Neural cell (in vitro differentiated cells): Measurements from ENCODE around the gene SCYL3. TPM values are rescaled to one million over a fixed set of nuclear protein-coding genes. Genes with fewer than 3 reads are reported as not detected.

Source experiments
- H2AFZ ChIP-seq: fragments of 200-600, 300-800 bp; sonication (generic), shearing (Covaris generic); 2 replicates; pipeline ENCODE4 v1.6.0; 2014; ENCODE audit warnings: low read depth, mild to moderate bottlenecking, antibody characterized with exemption, low read length, moderate library complexity
- H3F3A ChIP-seq: fragments of 200-600 bp; shearing (Covaris generic); 2 replicates; pipeline ENCODE4 v1.6.1; 2016; ENCODE audit warnings: mild to moderate bottlenecking, moderate library complexity, mixed read lengths, antibody characterized with exemption, low read length; ENCODE audit not compliant: insufficient read depth, poor library complexity, severe bottlenecking
- H3K27ac ChIP-seq: fragments of 200-600, 300-800 bp; sonication (generic), shearing (Covaris generic); 2 replicates; pipeline ENCODE4 v1.5.1; 2014; ENCODE audit warnings: mild to moderate bottlenecking, low read length, moderate library complexity
- H3K27me3 ChIP-seq: fragments of 300-800, 200-600 bp; sonication (generic), shearing (Covaris generic); 2 replicates; pipeline ENCODE4 v1.6.0; 2014; ENCODE audit warnings: mild to moderate bottlenecking, low read depth, low read length, moderate library complexity; ENCODE audit not compliant: insufficient read depth
- H3K36me3 ChIP-seq: fragments of 300-800, 200-600 bp; sonication (generic), shearing (Covaris generic); 2 replicates; pipeline ENCODE4 v1.5.1; 2014; ENCODE audit warnings: mild to moderate bottlenecking, antibody characterized with exemption, low read length, moderate library complexity; ENCODE audit not compliant: insufficient read depth
- H3K4me2 ChIP-seq: fragments of 300-800, 200-600 bp; sonication (generic), shearing (Covaris generic); 2 replicates; pipeline ENCODE4 v1.6.0; 2014; ENCODE audit warnings: mild to moderate bottlenecking, low read length
- H3K4me3 ChIP-seq: fragments of 300-800, 200-600 bp; sonication (generic), shearing (Covaris generic); 2 replicates; pipeline ENCODE4 v1.5.1; 2014; ENCODE audit warnings: mild to moderate bottlenecking, low read length, moderate library complexity
- H3K79me2 ChIP-seq: fragments of 200-600 bp; shearing (Covaris generic); replicated peaks from 2 replicates; pipeline ENCODE4 v1.6.0; 2014; ENCODE audit warnings: mild to moderate bottlenecking, low read length, moderate library complexity; ENCODE audit not compliant: insufficient read depth
- H3K9ac ChIP-seq: fragments of 300-800, 200-600 bp; sonication (generic), shearing (Covaris generic); 2 replicates; pipeline ENCODE4 v1.6.1; 2016; ENCODE audit warnings: mild to moderate bottlenecking, low read length, mixed read lengths
- H3K9me2 ChIP-seq: fragments of 200-600 bp; shearing (Covaris generic); 2 replicates; pipeline ENCODE4 v1.6.1; 2016; ENCODE audit warnings: mild to moderate bottlenecking, low read length, mixed read lengths; ENCODE audit not compliant: insufficient read depth
- H3K9me3 ChIP-seq: fragments of 200-600, 300-800 bp; sonication (generic), shearing (Covaris generic); 2 replicates; pipeline ENCODE4 v1.6.1; 2016; ENCODE audit warnings: mild to moderate bottlenecking, mixed run types, low read length, moderate library complexity, mixed read lengths
- H4K20me1 ChIP-seq: fragments of 200-600 bp; shearing (Covaris generic); 2 replicates; pipeline ENCODE4 v1.6.1; 2016; ENCODE audit warnings: mild to moderate bottlenecking, mixed run types; ENCODE audit not compliant: insufficient read depth
- EP300 ChIP-seq: fragments of 450-650 bp; conservative IDR thresholded peaks from 2 replicates; pipeline ENCODE4 v1.6.1; 2014; ENCODE audit warnings: antibody characterized with exemption, mild to moderate bottlenecking, moderate library complexity; ENCODE audit not compliant: poor library complexity, severe bottlenecking
- EZH2 ChIP-seq: fragments of 200-600, 300-800 bp; shearing (Covaris generic), sonication (generic); IDR thresholded peaks from 2 replicates; pipeline ENCODE4 v1.6.1; 2014; ENCODE audit warnings: antibody characterized with exemption, low read length, borderline replicate concordance, mild to moderate bottlenecking; ENCODE audit not compliant: insufficient read depth, poor library complexity, severe bottlenecking
- MXI1 ChIP-seq: fragments of 450-650 bp; conservative IDR thresholded peaks from 2 replicates; pipeline ENCODE4 v1.6.1; 2014; ENCODE audit warnings: antibody characterized with exemption, mild to moderate bottlenecking; ENCODE audit not compliant: poor library complexity, severe bottlenecking
- POLR2AphosphoS5 ChIP-seq: IDR thresholded peaks from 2 replicates; pipeline ENCODE4 v1.6.1; 2012
- RAD21 ChIP-seq: fragments of 450-650 bp; conservative IDR thresholded peaks from 2 replicates; pipeline ENCODE4 v1.6.1; 2014; ENCODE audit warnings: antibody characterized with exemption, mild to moderate bottlenecking, moderate library complexity
- REST ChIP-seq: IDR thresholded peaks from 2 replicates; pipeline ENCODE4 v1.6.1; 2012; ENCODE audit warnings: borderline replicate concordance
- SMC3 ChIP-seq: fragments of 450-650 bp; conservative IDR thresholded peaks from 2 replicates; pipeline ENCODE4 v1.6.1; 2014; ENCODE audit warnings: antibody characterized with exemption, mild to moderate bottlenecking, moderate library complexity; ENCODE audit not compliant: poor library complexity
- TAF1 ChIP-seq: IDR thresholded peaks from 2 replicates; pipeline ENCODE4 v1.6.1; 2012; ENCODE audit warnings: low read depth
- polyA plus RNA-seq: library from polyadenylated mRNA; depleted of rRNA; stranded (reverse); fragments of >200 nt; gene quantifications from 2 replicates; pipeline ENCODE4 v1.2.3, GENCODE V29; 2014
- TF ChIP-seq, protein P1 (sequence below): fragments of 450-650 bp; IDR thresholded peaks from 2 replicates; pipeline ENCODE4 v1.5.1; 2014; ENCODE audit warnings: antibody characterized with exemption, mild to moderate bottlenecking, moderate library complexity; ENCODE audit not compliant: poor library complexity, severe bottlenecking

SCYL3 gene
- polyA plus RNA-seq, 1 donor from 2014 or later, result 13.1 TPM

DNA sequence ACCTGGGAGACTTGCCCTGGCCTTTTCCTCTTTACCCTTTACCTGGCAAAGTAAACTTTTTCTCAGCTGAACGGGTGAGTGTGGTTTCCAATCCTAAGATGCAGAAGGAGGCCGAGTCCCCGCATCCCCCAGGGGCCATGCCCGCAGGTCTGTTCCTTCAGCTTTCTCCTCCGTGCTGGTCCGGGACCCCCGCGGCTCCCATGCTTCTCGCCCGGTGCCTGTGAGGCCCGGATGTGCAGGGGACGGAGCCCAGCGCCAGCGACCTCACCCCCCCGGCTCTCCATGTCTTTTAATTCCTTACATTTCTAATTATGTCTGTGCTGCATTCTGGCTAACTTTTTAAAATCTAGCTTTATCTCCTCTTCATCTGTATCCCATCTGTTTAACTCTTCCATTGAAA is 21.5 kb upstream of the SCYL3 start:
- no peaks in the 10 kb centered on the region for H4K20me1 ChIP-seq
- H3K27me3 ChIP-seq, result no peaks in the 10 kb centered on the region
- H2AFZ ChIP-seq, result no peak overlapping the region
- no peaks in the 10 kb centered on the region for H3K9me3 ChIP-seq
- no peak overlapping the region for H3K9ac ChIP-seq
- no peak overlapping the region for H3K27ac ChIP-seq
- no peaks in the 10 kb centered on the region for H3F3A ChIP-seq
- no peak for TF ChIP-seq TAF1
- TF ChIP-seq RAD21, result no peak
- no peaks in the 10 kb centered on the region for H3K36me3 ChIP-seq
- H3K79me2 ChIP-seq, result no peaks in the 10 kb centered on the region
- no peak overlapping the region for H3K4me3 ChIP-seq
- H3K9me2 ChIP-seq, result no peaks in the 10 kb centered on the region
- H3K4me2 ChIP-seq, result no peak overlapping the region

DNA sequence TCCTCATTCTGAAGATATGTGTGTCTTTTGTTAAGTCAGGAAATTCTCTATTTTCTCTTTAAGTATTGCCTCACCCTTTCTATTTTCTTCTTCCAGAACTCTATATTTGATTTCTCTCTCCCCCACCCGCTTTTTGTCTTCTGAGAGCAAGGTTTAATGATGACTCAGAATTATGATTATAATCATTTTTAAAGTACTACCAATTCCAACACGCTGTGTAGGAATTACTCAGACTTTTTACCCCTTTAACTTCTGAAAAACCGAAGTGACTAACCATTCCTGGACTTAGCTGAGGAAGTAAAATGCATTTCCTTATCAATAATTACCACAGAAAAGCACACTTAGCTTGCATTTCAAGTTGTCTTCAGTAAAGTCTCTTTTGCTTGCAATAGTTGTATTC is 20.8 kb upstream of the SCYL3 start:
- no peaks in the 10 kb centered on the region for H3K27me3 ChIP-seq
- TF ChIP-seq, protein P1, sequence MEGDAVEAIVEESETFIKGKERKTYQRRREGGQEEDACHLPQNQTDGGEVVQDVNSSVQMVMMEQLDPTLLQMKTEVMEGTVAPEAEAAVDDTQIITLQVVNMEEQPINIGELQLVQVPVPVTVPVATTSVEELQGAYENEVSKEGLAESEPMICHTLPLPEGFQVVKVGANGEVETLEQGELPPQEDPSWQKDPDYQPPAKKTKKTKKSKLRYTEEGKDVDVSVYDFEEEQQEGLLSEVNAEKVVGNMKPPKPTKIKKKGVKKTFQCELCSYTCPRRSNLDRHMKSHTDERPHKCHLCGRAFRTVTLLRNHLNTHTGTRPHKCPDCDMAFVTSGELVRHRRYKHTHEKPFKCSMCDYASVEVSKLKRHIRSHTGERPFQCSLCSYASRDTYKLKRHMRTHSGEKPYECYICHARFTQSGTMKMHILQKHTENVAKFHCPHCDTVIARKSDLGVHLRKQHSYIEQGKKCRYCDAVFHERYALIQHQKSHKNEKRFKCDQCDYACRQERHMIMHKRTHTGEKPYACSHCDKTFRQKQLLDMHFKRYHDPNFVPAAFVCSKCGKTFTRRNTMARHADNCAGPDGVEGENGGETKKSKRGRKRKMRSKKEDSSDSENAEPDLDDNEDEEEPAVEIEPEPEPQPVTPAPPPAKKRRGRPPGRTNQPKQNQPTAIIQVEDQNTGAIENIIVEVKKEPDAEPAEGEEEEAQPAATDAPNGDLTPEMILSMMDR, result no peak
- TF ChIP-seq MXI1 (no peak), REST (no peak), TAF1 (no peak), EP300 (no peak), RAD21 (no peak), POLR2AphosphoS5 (no peak), EZH2 (no peak), SMC3 (no peak)
- H3K79me2 ChIP-seq, result no peaks in the 10 kb centered on the region
- no peaks in the 10 kb centered on the region for H3K36me3 ChIP-seq
- H3F3A ChIP-seq, result no peaks in the 10 kb centered on the region
- no peaks in the 10 kb centered on the region for H4K20me1 ChIP-seq
- H2AFZ ChIP-seq, result no peak overlapping the region
- H3K27ac ChIP-seq, result no peak overlapping the region
- H3K9ac ChIP-seq, result no peak overlapping the region
- H3K4me2 ChIP-seq, result no peak overlapping the region
- no peak overlapping the region for H3K4me3 ChIP-seq
- H3K9me2 ChIP-seq, result no peaks in the 10 kb centered on the region
- no peaks in the 10 kb centered on the region for H3K9me3 ChIP-seq

DNA sequence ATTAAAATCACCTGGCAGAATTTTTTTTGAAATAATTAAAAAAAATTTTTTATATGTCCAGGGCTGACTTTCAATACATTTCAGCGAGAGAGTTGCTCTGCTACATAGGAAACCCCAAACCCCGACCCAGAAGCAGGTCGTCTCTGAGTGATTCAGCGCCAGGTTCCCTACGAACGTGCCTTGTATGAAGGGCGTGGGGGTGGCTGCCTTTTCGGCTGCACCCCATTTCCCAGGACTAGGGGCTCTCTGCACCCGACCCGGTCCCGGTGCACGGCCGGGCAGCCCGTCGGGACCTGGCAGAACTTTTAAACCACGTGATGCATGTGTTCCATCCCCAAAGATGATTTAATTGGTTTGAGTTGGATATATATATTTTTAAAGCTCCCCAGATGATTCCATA is 15.8 kb upstream of the SCYL3 start:
- H3K27me3 ChIP-seq, result no peaks in the 10 kb centered on the region
- H3K9me2 ChIP-seq, result no peaks in the 10 kb centered on the region
- no peak overlapping the region for H3K4me2 ChIP-seq
- H3K27ac ChIP-seq, result no peak overlapping the region
- H3K36me3 ChIP-seq, result no peaks in the 10 kb centered on the region
- no peaks in the 10 kb centered on the region for H3K9me3 ChIP-seq
- no peaks in the 10 kb centered on the region for H3K79me2 ChIP-seq
- H3K4me3 ChIP-seq, result no peak overlapping the region
- no peak overlapping the region for H3K9ac ChIP-seq
- H2AFZ ChIP-seq, result no peak overlapping the region
- TF ChIP-seq, protein P1, result no peak
- no peak for TF ChIP-seq SMC3
- TF ChIP-seq TAF1, result no peak
- TF ChIP-seq EZH2, result no peak
- no peak for TF ChIP-seq EP300
- TF ChIP-seq POLR2AphosphoS5, result no peak
- no peak for TF ChIP-seq REST
- TF ChIP-seq MXI1, result no peak
- no peak for TF ChIP-seq RAD21
- H3F3A ChIP-seq, result no peaks in the 10 kb centered on the region
- H4K20me1 ChIP-seq, result no peaks in the 10 kb centered on the region
